Transverse colon (tissue), 4 donors: ENCODE measurements around the gene C10orf71.

ENCODE experiments used
- CTCF ChIP-seq, 5 experiments: fragments of 200-600 bp in 3 of 5; fragments of 450-650 bp in 2 of 5; sonication (generic) in 3 of 5; IDR thresholded peaks; 1 replicate in 2 of 5; 2 replicates in 3 of 5; pipeline ENCODE4 v1.5.1; 2016 to 2017; ENCODE audit warnings: antibody characterized with exemption in 5 of 5, inconsistent platforms in 3 of 5, mild to moderate bottlenecking in 2 of 5, moderate library complexity in 1 of 5
- POLR2A ChIP-seq: fragments of 450-650 bp; IDR thresholded peaks from one replicate; pipeline ENCODE4 v1.6.1; 2016; ENCODE audit warnings: antibody characterized with exemption, mild to moderate bottlenecking, moderate library complexity
- POLR2AphosphoS5 ChIP-seq, 3 donors: sonication (generic); formaldehyde crosslinking; IDR thresholded peaks; one replicate each; pipeline ENCODE4 v1.6.1; 2016; ENCODE audit warnings: antibody characterized with exemption in 3 of 3

- TF ChIP-seq POLR2A (no peak), CTCF (IDR thresholded peaks at IDR 0.05) (no peak), POLR2AphosphoS5 (IDR thresholded peaks at IDR 0.05) (no peak)
These were observed 12.1 kb downstream of the C10orf71 start for GRCh38 chr10:49310901-49311554.
